NCI-H146 treated with DMSO at 0.1 percent for 48 hours (cell line): ENCODE measurements around the gene C1orf87.
A peak's percentile ranks its signal among the peaks of the same experiment; 100 is the strongest.

Experiments
- DNase-seq: peaks from one replicate; lab custom pipeline; 2025; ENCODE audit not compliant: unreplicated experiment; lab: John Stamatoyannopoulos, UW

The C1orf87 gene

GRCh38 chr1:60065199-60065598 lies 8.4 kb downstream of the C1orf87 start:
- DNase-seq = no peak

GRCh38 chr1:60063561-60063960 lies 10.0 kb downstream of the C1orf87 start:
- DNase-seq = no peak

GRCh38 chr1:60059468-60059867 lies 14.1 kb downstream of the C1orf87 start:
- DNase-seq = peak; percentile 79

GRCh38 chr1:60055336-60055735 lies 18.2 kb downstream of the C1orf87 start:
- DNase-seq = no peak

GRCh38 chr1:60054374-60054773 lies 19.2 kb downstream of the C1orf87 start:
- no peak for DNase-seq

GRCh38 chr1:60052601-60053000 lies 21.0 kb downstream of the C1orf87 start:
- DNase-seq = no peak

GRCh38 chr1:60051191-60051590 lies 22.4 kb downstream of the C1orf87 start:
- no peak for DNase-seq

- DNase-seq = no peak
These were observed 24.4 kb downstream of the C1orf87 start for GRCh38 chr1:60049188-60049587.

- no peak for DNase-seq
These were observed 28.7 kb downstream of the C1orf87 start for GRCh38 chr1:60044881-60045280.

- no peak for DNase-seq
These were observed 31.8 kb downstream of the C1orf87 start for GRCh38 chr1:60041783-60042182.

GRCh38 chr1:60037669-60038068 lies 35.9 kb downstream of the C1orf87 start:
- no peak for DNase-seq

- no peak for DNase-seq
These were observed 36.6 kb downstream of the C1orf87 start for GRCh38 chr1:60036856-60037460.

GRCh38 chr1:60035921-60036320 lies 37.6 kb downstream of the C1orf87 start:
- DNase-seq = no peak

- DNase-seq = no peak
These were observed 38.6 kb downstream of the C1orf87 start for GRCh38 chr1:60034999-60035398.

GRCh38 chr1:60033066-60033465 lies 40.5 kb downstream of the C1orf87 start:
- no peak for DNase-seq

GRCh38 chr1:60031146-60031545 lies 42.4 kb downstream of the C1orf87 start:
- no peak for DNase-seq

- no peak for DNase-seq
These were observed 48.0 kb downstream of the C1orf87 start for GRCh38 chr1:60025552-60025951.

- DNase-seq = no peak
These were observed 55.9 kb downstream of the C1orf87 start for GRCh38 chr1:60017508-60018205.

- no peak for DNase-seq
These were observed 62.9 kb downstream of the C1orf87 start for GRCh38 chr1:60010690-60011089.

- no peak for DNase-seq
These were observed 65.1 kb downstream of the C1orf87 start for GRCh38 chr1:60008500-60008899.

GRCh38 chr1:60000625-60001024 lies 72.9 kb downstream of the C1orf87 start:
- DNase-seq = no peak

GRCh38 chr1:59999746-60000145 lies 73.8 kb downstream of the C1orf87 start:
- no peak for DNase-seq

- no peak for DNase-seq
These were observed 74.6 kb downstream of the C1orf87 start for GRCh38 chr1:59999006-59999405.
